OCI-M2 (cell line): ENCODE results near the gene KAZN.

ENCODE experiments used
- DNase-seq: peaks from one replicate; lab custom pipeline; 2025; ENCODE audit not compliant: unreplicated experiment; lab: John Stamatoyannopoulos, UW

Gene KAZN

DNA sequence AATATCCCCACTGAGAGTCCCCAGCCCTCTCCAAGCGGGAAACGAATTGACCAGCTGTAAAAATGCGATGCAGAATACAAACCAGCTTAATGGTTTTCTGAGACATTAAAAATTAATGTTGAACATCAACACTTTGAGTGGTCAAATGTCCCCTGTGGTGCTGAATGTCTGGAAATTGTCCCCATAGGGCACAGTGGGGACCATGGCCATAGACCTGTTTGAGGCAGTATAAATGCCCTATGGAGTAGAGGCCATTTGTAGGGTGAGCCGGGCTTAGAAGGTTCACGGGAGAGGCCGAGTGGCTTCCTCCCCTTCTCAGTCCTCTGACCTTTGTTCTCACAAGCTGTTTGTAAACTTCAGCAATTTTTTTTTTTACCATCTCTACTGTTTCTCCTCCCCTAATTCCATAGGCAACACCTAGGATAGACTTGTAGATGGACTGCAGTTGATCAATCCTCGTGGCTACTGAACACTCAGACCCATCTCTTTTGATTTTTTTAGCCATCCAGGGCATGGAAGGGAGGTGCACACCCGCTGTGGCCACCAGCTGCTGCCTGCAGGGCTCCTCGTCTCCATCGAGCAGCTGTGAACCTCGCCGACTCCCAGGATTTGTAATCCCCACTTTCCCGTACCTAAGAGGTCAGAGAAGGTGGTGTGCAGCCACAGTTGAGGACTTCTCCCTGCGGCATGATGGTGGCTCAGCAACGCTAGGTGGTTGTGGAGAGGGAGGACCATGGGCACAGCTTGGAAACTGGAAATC lies 41.0 kb downstream of the KAZN start:
- no peak for DNase-seq

DNA sequence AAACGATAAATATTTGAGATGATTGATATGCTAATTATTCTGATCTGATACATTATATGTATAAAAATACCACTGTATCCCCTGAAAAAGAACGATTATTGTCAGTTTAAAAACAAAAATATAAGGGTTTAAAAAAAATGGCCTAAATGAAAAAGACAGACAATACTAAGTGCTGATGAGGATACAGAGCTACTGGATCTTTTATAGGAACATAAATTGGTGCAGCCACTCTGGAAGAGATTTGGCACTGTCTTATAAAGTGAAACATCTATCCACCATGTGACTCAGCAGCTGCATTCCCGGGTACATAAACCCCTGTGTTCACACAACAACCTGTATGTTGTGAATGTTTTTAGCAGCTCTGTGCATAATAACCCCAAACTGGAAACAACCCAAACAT lies 44.2 kb downstream of the KAZN start:
- DNase-seq = no peak

DNA sequence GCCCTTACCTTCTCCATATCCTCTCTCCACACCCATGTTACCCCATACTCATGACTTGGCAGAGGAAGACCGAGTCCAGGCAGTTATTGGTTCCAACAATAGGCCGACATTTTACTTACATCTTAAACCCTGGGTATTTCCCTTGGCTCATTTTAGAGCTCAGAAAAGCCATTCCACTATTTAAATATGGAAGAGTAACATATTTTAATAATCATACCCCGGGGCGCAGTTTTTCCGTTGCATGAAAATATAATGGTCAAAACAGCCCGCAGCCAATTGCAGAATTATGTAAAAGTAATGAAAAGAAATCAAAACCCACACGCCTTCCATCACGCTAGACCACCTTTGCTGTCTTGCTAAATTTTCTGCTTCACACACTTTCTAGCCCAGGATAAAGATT lies 48.5 kb downstream of the KAZN start:
- DNase-seq = no peak

- no peak for DNase-seq
Measured at GRCh38 chr1:14647777-14648176, 49.3 kb downstream of the KAZN start.

- no peak for DNase-seq
Measured at GRCh38 chr1:14648391-14648790, 49.9 kb downstream of the KAZN start.

DNA sequence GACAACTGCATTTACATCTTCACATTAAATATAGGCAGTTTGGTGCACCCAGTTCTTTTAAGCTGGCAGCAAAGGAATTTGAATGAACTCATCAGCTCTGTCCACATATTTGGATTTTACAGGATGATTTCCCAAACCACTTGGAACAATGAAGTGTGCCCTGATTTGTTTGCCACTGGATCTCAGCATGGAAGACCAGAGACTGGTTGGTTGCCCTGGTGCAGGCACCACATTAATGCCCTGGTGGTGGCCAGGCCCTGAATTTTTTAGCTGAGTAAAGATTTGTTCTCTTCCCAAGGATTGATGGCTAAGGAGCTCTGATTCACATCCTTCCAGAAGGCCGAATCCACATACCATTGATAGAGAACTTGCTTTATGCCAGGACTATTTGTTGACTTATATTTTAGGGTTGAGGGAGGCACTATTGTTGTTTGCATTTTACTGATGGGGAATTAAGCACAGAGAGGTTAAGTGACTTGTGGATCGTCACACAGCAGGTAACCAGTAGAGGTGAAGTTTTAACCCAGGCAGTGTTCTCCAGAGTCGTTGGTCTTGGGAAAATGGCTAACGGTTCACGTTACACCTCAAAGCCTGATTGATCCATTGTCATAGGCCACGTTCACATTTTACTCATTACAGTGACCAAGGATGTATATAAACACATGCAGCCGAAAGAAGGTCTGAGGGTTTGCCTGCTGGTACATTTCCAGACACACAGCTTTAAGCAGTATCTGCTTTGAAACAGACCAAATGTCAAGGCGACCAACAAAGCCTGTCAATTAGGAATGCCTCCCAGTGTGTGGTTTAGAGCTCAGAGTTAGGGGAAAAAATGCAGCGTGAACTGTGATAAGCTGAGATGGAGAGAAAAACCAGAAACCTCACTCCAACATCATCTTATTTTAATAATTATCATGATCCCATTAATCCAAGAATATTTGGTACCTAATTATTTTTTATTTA lies 50.7 kb downstream of the KAZN start:
- no peak for DNase-seq

DNA sequence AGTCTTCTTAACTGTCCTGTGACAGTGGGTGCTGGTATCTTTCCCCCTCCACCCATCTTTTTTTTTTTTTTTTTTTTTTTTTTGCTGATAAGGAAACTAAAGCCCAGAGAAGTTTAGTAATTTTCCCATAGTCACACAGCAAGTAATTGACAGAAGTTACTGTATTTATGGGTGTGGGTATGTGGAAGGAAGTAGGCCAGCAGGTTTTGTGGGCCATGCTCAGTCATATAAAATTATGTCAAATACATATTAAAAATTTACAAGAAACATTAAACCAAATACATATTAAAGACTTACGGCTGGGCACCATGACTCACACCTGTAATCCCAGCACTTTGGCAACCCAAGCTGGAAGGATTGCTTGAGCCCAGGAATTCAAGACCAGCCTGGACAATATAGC lies 51.5 kb downstream of the KAZN start:
- no peak for DNase-seq

GRCh38 chr1:14650951-14651350 lies 52.5 kb downstream of the KAZN start:
- no peak for DNase-seq

DNA sequence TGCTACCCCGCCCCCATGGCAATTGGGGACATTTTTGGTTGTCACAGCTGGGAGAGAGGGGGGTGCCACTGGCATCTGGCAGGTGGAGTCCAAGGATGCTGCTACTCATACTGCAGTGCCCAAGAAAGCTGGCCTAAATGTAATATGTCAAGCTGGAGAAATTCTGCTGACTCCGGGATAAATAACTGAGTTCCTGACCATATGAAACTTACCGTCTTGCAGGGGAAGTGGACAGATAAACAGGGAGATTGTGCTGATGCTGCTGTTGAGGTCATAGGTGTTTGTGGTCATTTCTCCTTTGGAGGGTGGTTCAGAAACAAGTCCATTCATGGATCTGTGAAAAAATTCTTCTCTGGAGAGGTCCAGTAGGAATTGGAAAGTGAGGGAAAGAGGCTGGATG lies 54.4 kb downstream of the KAZN start:
- no peak for DNase-seq

- DNase-seq = no peak
Measured at GRCh38 chr1:14653461-14653960, 55.0 kb downstream of the KAZN start.

- DNase-seq = no peak
Measured at GRCh38 chr1:14654554-14654953, 56.1 kb downstream of the KAZN start.

DNA sequence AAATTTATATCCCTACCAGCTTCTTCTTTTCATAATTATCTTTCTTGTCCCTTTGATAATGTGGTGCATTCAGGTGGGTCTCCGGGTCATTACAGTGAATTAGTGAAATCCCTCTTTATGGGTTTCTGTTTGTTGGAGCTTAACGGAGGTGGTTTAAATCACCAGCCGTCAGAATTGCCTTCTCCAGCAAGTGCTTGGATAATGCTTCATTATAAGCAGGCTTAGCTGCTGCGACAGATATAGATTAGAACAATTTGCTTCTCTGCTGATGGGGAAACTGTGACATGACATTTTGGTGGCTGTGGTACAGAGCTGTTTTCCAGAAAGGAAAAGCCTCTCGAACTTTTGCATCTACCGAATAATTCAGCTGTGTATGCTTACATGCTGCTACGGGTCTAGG lies 56.9 kb downstream of the KAZN start:
- no peak for DNase-seq

GRCh38 chr1:14656384-14656937 lies 58.0 kb downstream of the KAZN start:
- DNase-seq = no peak

GRCh38 chr1:14658642-14659041 lies 60.2 kb downstream of the KAZN start:
- DNase-seq = no peak

DNA sequence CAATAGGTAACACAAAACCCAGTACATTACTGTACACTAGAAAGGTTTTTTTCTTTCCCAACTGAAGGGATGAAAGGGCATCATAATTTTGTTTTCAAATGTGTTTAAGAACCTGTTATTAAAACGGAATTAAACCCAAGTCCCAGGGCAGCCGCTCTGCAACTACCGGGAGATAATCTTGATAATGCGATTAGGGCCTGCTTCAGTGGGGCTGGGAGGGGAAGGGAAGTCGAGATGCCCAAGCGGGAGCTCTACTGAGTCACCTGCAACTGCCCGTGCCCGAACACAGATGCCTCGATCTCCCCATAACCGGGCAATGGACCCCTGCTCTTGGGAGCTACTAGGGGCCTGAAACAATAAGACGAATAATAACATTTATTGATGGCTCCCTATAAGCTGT lies 61.4 kb downstream of the KAZN start:
- DNase-seq = no peak

GRCh38 chr1:14660801-14661200 lies 62.3 kb downstream of the KAZN start:
- no peak for DNase-seq

GRCh38 chr1:14661222-14661621 lies 62.7 kb downstream of the KAZN start:
- DNase-seq = no peak

- no peak for DNase-seq
Measured at GRCh38 chr1:14662116-14662515, 63.6 kb downstream of the KAZN start.

- no peak for DNase-seq
Measured at GRCh38 chr1:14663773-14664172, 65.3 kb downstream of the KAZN start.

DNA sequence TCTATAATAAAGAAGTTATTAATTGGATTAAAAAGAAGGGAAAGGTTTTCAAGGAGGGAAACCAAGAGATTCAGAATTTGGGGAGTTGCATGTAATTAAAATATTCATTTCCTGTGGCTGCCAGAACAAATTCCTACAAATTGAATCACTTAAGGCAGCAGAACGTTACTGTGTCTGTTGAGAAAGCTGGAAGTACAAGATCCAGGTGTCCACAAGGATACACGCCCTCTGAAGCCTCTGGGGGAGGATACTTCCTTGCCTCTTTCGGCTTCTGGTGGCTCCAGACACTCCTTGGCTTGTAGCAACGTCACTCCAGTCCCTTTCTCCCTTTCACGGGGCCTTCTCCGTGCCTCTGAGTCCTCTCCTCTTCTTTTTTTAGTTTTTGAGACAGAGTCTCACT lies 67.9 kb downstream of the KAZN start:
- DNase-seq = no peak

GRCh38 chr1:14666962-14667650 lies 68.6 kb downstream of the KAZN start:
- DNase-seq = no peak
